Adrenal gland (tissue), 12 donors: ENCODE data around the gene P3H3. TPM values are rescaled to one million over a fixed set of nuclear protein-coding genes. Genes with fewer than 3 reads are reported as not detected.
"Not testable (repeated sequence)": the region's sequence is repeated elsewhere in the genome, so short reads cannot be mapped to it uniquely, and the experiment has no call there.

ENCODE experiments used
- DNase-seq, 7 donors: peaks; one replicate each; pipeline ENCODE4 v3.0.0-alpha.2; 2019 to 2020
- H3K27ac ChIP-seq, 5 donors: fragments of 200-600 bp; sonication (generic) in 4 of 5; 1 replicate in 3 of 5; 2 replicates in 2 of 5; pipeline versions ENCODE4 v1.5.1 to v1.8.0; 2016 to 2020; ENCODE audit warnings: mild to moderate bottlenecking in 1 of 5
- H3K27me3 ChIP-seq: fragments of 200-600 bp; 2 replicates; pipeline ENCODE4 v1.8.0; 2021
- H3K36me3 ChIP-seq, 2 donors: fragments of 200-600 bp; replicated peaks in 1 of 2; 1 replicate in 1 of 2; 2 replicates in 1 of 2; pipeline versions ENCODE4 v1.5.1 to v1.8.0; 2018 to 2022
- H3K4me1 ChIP-seq, 2 donors: fragments of 200-600 bp; replicated peaks in 1 of 2; 1 replicate in 1 of 2; 2 replicates in 1 of 2; pipeline versions ENCODE4 v1.5.1 to v1.8.0; 2018 to 2021
- H3K4me3 ChIP-seq, 4 donors: fragments of 200-600 bp; sonication (generic) in 3 of 4; one replicate each; pipeline ENCODE4 v1.5.1; 2016 to 2018
- H3K9me3 ChIP-seq, 3 donors: fragments of 200-600 bp; sonication (generic) in 1 of 3; replicated peaks in 1 of 3; 1 replicate in 2 of 3; 2 replicates in 1 of 3; pipeline versions ENCODE4 v1.5.1 to v1.8.0; 2016 to 2021
- CTCF ChIP-seq, 6 experiments: fragments of 450-650 bp in 4 of 6; fragments of 200-600 bp in 2 of 6; sonication (generic) in 1 of 6; IDR thresholded peaks; 1 replicate in 5 of 6; 2 replicates in 1 of 6; pipeline versions ENCODE4 v1.5.1 to v1.8.0; 2016 to 2021; ENCODE audit warnings: antibody characterized with exemption in 6 of 6, mild to moderate bottlenecking in 2 of 6, moderate library complexity in 1 of 6
- POLR2A ChIP-seq, 2 donors: fragments of 450-650 bp; IDR thresholded peaks; one replicate each; pipeline ENCODE4 v1.6.1; 2017; ENCODE audit warnings: antibody characterized with exemption in 2 of 2, mild to moderate bottlenecking in 2 of 2, moderate library complexity in 1 of 2
- WGBS, 4 donors: extraction: QIAGEN DNeasy Blood & Tissue Kit in 2 of 4; methylation state at CpG; one replicate each; pipeline versions ENCODE4 v1.1.5 to v1.1.7; 2013 to 2017; 5-methylcytosine and 5-hydroxymethylcytosine counted together
- intact Hi-C, 2 donors: fragments of 100-400 bp; cut with DNase I; formaldehyde crosslinking; loops; one replicate each; pipeline versions ENCODE4 v1.14.1 to v1.15.0; 2022 to 2023
- polyA plus RNA-seq, 3 donors: library from polyadenylated mRNA; stranded (reverse); fragments of 200-250 nt in 2 of 3; fragments of 350-450 nt in 1 of 3; fragmentation: Illumina TruSeq in 1 of 3; extraction: RNeasy Lipid Tissue Mini Kit (QIAGEN cat#74804) in 1 of 3; gene quantifications; one replicate each; pipeline ENCODE4 v1.2.3, GENCODE V29; 2013 to 2014
- total RNA-seq, 9 donors: library from RNA; depleted of rRNA in 4 of 9; stranded (reverse); fragments of >200 nt in 4 of 9; fragments of 120-200 nt in 1 of 9; fragmentation: NEBNext Ultra II Directional in 1 of 9; extraction: Animal tissue kit (Norgen Biotek cat#: 25700) in 1 of 9; gene quantifications; one replicate each; pipeline versions ENCODE4 v1.1.0 to v1.2.4, GENCODE V29; 2013 to 2023
- donor health status: healthy with polysubstance abuse.
- donor health status: Bipolar disorder and iron deficiency.
- donor health status: DM: yes; HTN: yes; CAD: no.
- donor health status: DM: no; HTN: no; CAD: no.
- donor health status: DM: no; HTN: no; CAD: no.
- donor health status: DM: yes; HTN: yes; CAD: no.

Gene P3H3
- total and polyA plus RNA-seq, 12 donors, result 2.6 to 58.1 (median 15.8) TPM

GRCh38 chr12:6872073-6873048 is 44.2 kb downstream of the P3H3 start:
- no peaks in the 10 kb centered on the region for H3K27me3 ChIP-seq
- TF ChIP-seq CTCF (IDR thresholded peaks at IDR 0.05), result peak; percentile 77 to 96 (median 92)
- TF ChIP-seq POLR2A (IDR thresholded peaks at IDR 0.05), result no peak
- intact Hi-C loops, result loop anchor here in 1 of 2 donors (10.0 kb wide), 1 partner anchor 82 kb away; the partner anchor contains the start of gene PTPN6
- peak overlapping the region; percentile 76 to 96 (median 85) for H3K27ac ChIP-seq
- peak; percentile 79 to 90 (median 87) for DNase-seq
- peaks cover 31 to 49% of the 10 kb centered on the region in 2 donors for H3K4me1 ChIP-seq
- H3K36me3 ChIP-seq, result peaks cover 0 to 29% of the 10 kb centered on the region in 2 donors
- peak overlapping the region; percentile 58 to 95 (median 92) for H3K4me3 ChIP-seq
- no peaks in the 10 kb centered on the region for H3K9me3 ChIP-seq
- WGBS, 4 donors, result 0 to 1% (median 1%) methylated on average over 5 to 40 of the region's 40 CpGs

DNA sequence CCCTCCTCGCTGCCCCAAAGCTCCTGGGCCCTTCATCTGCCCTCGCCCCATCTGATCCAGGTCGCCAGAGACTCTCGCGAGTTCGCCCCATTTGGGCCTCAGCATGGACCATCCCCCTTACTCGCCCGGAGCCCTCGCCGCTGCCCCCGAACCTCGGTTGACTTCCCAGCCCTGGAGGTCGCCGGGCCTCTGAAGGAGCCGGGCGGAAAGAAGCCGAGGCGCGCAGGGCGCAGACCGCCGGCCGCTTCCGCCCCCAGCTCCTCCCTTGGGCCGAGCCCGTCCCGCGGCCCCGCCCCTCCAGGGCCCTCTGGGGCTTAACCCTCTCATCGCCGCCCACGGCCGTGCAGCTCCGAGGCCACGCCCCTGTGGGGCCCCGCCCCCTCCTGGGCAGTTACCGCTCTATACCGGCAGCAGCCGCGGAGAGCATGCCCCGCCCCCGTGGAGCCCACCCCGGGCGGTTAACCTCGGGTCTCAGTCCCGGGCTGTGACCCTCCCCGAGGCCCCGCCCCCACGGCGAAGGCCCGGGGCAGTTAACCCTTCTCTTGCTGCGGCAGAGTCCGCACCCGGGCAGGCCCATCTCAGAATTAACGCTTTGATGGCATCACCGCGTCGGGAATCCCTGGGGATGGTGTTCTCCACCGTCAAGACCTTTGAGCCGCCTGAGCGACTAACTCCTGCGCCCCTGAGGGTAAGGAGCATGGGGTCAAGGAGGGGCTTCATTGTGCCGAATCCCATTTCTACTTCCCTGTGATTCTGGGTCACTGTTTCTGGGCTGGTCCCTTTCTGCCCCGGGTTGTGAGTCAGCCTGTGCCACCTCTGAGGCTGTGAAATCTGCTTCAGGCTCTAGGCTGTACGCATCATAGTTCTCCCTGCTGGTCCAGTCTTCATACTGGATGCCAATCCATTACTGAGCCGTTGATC is 45.1 kb downstream of the P3H3 start, which contains the start of gene SPSB2:
Gene SPSB2 (minus strand): TSS at position 210 of the 921 bp plus-strand sequence. CDS start 402 bp downstream, outside the sequence.
- peak within 1 kb of the TSS; percentile 58 to 95 (median 92) for H3K4me3 ChIP-seq
- peaks cover 0 to 29% of the 10 kb centered on the region in 2 donors for H3K36me3 ChIP-seq
- DNase-seq, result peak; percentile 97 to 99 (median 99)
- TF ChIP-seq POLR2A (IDR thresholded peaks at IDR 0.05) (peak; percentile 45 to 49), CTCF (IDR thresholded peaks at IDR 0.05) (peak in 2 of 6 experiments; percentile 6 to 17)
- H3K27ac ChIP-seq, result peak within 1 kb of the TSS; percentile 76 to 96 (median 85)
- intact Hi-C loops, result loop anchor here in 1 of 2 donors (10.0 kb wide), 1 partner anchor 81 kb away; the partner anchor contains the start of gene PTPN6
- no peaks in the 10 kb centered on the region for H3K9me3 ChIP-seq
- 0 to 2% (median 0%) methylated on average over 13 to 66 of the region's 66 CpGs for WGBS, 4 donors
- peaks cover 31 to 48% of the 10 kb centered on the region in 2 donors for H3K4me1 ChIP-seq
- no peaks in the 10 kb centered on the region for H3K27me3 ChIP-seq

DNA sequence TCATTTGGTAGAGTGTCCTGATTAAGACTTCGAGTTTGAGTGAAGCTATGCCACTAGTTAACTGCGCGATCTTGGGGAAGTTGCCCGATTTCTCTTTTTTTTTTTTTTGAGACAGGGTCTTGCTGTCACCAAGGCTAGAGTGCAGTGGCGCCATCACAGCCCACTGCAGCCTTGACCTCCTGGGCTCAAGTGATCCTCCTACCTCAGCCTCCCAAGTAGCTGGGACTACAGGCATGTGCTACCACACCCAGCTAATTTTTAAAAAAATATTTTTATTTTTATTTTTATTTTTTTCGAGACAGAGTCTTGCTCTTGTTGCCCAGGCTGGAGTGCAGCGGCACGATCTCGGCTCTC is 45.8 kb downstream of the P3H3 start:
- H3K4me1 ChIP-seq, result peaks cover 24 to 42% of the 10 kb centered on the region in 2 donors
- 38 to 42% (median 40%) methylated on average over 9 of the region's 9 CpGs for WGBS, 4 donors
- intact Hi-C loops, result loop anchor here in 1 of 2 donors (10.0 kb wide), 1 partner anchor 81 kb away; the partner anchor contains the start of gene PTPN6
- peak overlapping the region in 2 of 4 donors; percentile 58 to 91 for H3K4me3 ChIP-seq
- peak overlapping the region; percentile 76 to 96 (median 85) for H3K27ac ChIP-seq
- H3K9me3 ChIP-seq, DNase-seq, H3K27me3 ChIP-seq: not testable (repeated sequence)
- H3K36me3 ChIP-seq, result peaks cover 0 to 28% of the 10 kb centered on the region in 2 donors

- WGBS, 4 donors, result 83 to 94% (median 90%) methylated on average over 11 of the region's 11 CpGs
- H3K9me3 ChIP-seq, result not testable (repeated sequence)
Measured at GRCh38 chr12:6879824-6880223, 51.6 kb downstream of the P3H3 start.

More at GRCh38 chr12:6879824-6880223, 51.6 kb downstream of the P3H3 start:
- H3K27ac ChIP-seq, H3K4me3 ChIP-seq, H3K4me1 ChIP-seq, H3K36me3 ChIP-seq, H3K27me3 ChIP-seq, DNase-seq: not testable (repeated sequence)
- intact Hi-C loops, result loop anchor here in 1 of 2 donors (10.0 kb wide), 1 partner anchor 75 kb away; the partner anchor contains the start of gene PTPN6
